Adrenal gland (tissue), 12 donors: Measurements from ENCODE around the gene UBE3C. TPM values are rescaled to one million over a fixed set of nuclear protein-coding genes. Genes with fewer than 3 reads are reported as not detected.

Experiments used
- DNase-seq, 7 donors: peaks; one replicate each; pipeline ENCODE4 v3.0.0-alpha.2; 2019 to 2020
- H3K27ac ChIP-seq, 5 donors: fragments of 200-600 bp; sonication (generic) in 4 of 5; 1 replicate in 3 of 5; 2 replicates in 2 of 5; pipeline versions ENCODE4 v1.5.1 to v1.8.0; 2016 to 2020; ENCODE audit warnings: mild to moderate bottlenecking in 1 of 5
- H3K27me3 ChIP-seq: fragments of 200-600 bp; 2 replicates; pipeline ENCODE4 v1.8.0; 2021
- H3K36me3 ChIP-seq, 2 donors: fragments of 200-600 bp; replicated peaks in 1 of 2; 1 replicate in 1 of 2; 2 replicates in 1 of 2; pipeline versions ENCODE4 v1.5.1 to v1.8.0; 2018 to 2022
- H3K4me1 ChIP-seq, 2 donors: fragments of 200-600 bp; replicated peaks in 1 of 2; 1 replicate in 1 of 2; 2 replicates in 1 of 2; pipeline versions ENCODE4 v1.5.1 to v1.8.0; 2018 to 2021
- H3K4me3 ChIP-seq, 4 donors: fragments of 200-600 bp; sonication (generic) in 3 of 4; one replicate each; pipeline ENCODE4 v1.5.1; 2016 to 2018
- H3K9me3 ChIP-seq, 3 donors: fragments of 200-600 bp; sonication (generic) in 1 of 3; replicated peaks in 1 of 3; 1 replicate in 2 of 3; 2 replicates in 1 of 3; pipeline versions ENCODE4 v1.5.1 to v1.8.0; 2016 to 2021
- CTCF ChIP-seq, 6 experiments: fragments of 450-650 bp in 4 of 6; fragments of 200-600 bp in 2 of 6; sonication (generic) in 1 of 6; IDR thresholded peaks; 1 replicate in 5 of 6; 2 replicates in 1 of 6; pipeline versions ENCODE4 v1.5.1 to v1.8.0; 2016 to 2021; ENCODE audit warnings: antibody characterized with exemption in 6 of 6, mild to moderate bottlenecking in 2 of 6, moderate library complexity in 1 of 6
- POLR2A ChIP-seq, 2 donors: fragments of 450-650 bp; IDR thresholded peaks; one replicate each; pipeline ENCODE4 v1.6.1; 2017; ENCODE audit warnings: antibody characterized with exemption in 2 of 2, mild to moderate bottlenecking in 2 of 2, moderate library complexity in 1 of 2
- WGBS, 4 donors: extraction: QIAGEN DNeasy Blood & Tissue Kit in 2 of 4; methylation state at CpG; one replicate each; pipeline versions ENCODE4 v1.1.5 to v1.1.7; 2013 to 2017; 5-methylcytosine and 5-hydroxymethylcytosine counted together
- intact Hi-C, 2 donors: fragments of 100-400 bp; cut with DNase I; formaldehyde crosslinking; loops; one replicate each; pipeline versions ENCODE4 v1.14.1 to v1.15.0; 2022 to 2023
- polyA plus RNA-seq, 3 donors: library from polyadenylated mRNA; stranded (reverse); fragments of 200-250 nt in 2 of 3; fragments of 350-450 nt in 1 of 3; fragmentation: Illumina TruSeq in 1 of 3; extraction: RNeasy Lipid Tissue Mini Kit (QIAGEN cat#74804) in 1 of 3; gene quantifications; one replicate each; pipeline ENCODE4 v1.2.3, GENCODE V29; 2013 to 2014
- total RNA-seq, 9 donors: library from RNA; depleted of rRNA in 4 of 9; stranded (reverse); fragments of >200 nt in 4 of 9; fragments of 120-200 nt in 1 of 9; fragmentation: NEBNext Ultra II Directional in 1 of 9; extraction: Animal tissue kit (Norgen Biotek cat#: 25700) in 1 of 9; gene quantifications; one replicate each; pipeline versions ENCODE4 v1.1.0 to v1.2.4, GENCODE V29; 2013 to 2023
- donor health status: healthy with polysubstance abuse.
- donor health status: Bipolar disorder and iron deficiency.
- donor health status: DM: yes; HTN: yes; CAD: no.
- donor health status: DM: no; HTN: no; CAD: no.
- donor health status: DM: no; HTN: no; CAD: no.
- donor health status: DM: yes; HTN: yes; CAD: no.

UBE3C gene
- total and polyA plus RNA-seq, 12 donors = 11.7 to 58.1 (median 46.2) TPM

GRCh38 chr7:157299613-157300368, 161.1 kb downstream of the UBE3C start:
- no peak for DNase-seq
- Histone ChIP-seq H3K4me1 (peaks cover 0 to 5% of the 10 kb centered on the region in 2 donors), H3K27me3 (peaks cover 4% of the 10 kb centered on the region), H3K4me3 (no peak overlapping the region), H3K9me3 (no peaks in the 10 kb centered on the region), H3K36me3 (no peaks in the 10 kb centered on the region), H3K27ac (no peak overlapping the region)
- TF ChIP-seq POLR2A (IDR thresholded peaks at IDR 0.05) (no peak), CTCF (IDR thresholded peaks at IDR 0.05) (no peak)
- intact Hi-C loops = no loop called here
- WGBS, 4 donors = 69 to 95% (median 79%) methylated on average over 5 to 37 of the region's 37 CpGs

- TF ChIP-seq POLR2A (IDR thresholded peaks at IDR 0.05) (no peak), CTCF (IDR thresholded peaks at IDR 0.05) (no peak)
- peaks cover 4% of the 10 kb centered on the region for H3K27me3 ChIP-seq
- no peak overlapping the region for H3K27ac ChIP-seq
- H3K4me3 ChIP-seq = no peak overlapping the region
- H3K36me3 ChIP-seq = no peaks in the 10 kb centered on the region
- H3K4me1 ChIP-seq = peaks cover 0 to 5% of the 10 kb centered on the region in 2 donors
- DNase-seq = no peak
- H3K9me3 ChIP-seq = no peaks in the 10 kb centered on the region
- 85 to 90% (median 87%) methylated on average over 11 to 29 of the region's 29 CpGs for WGBS, 4 donors
- intact Hi-C loops = no loop called here
Observed at GRCh38 chr7:157300369-157300825, 161.7 kb downstream of the UBE3C start.

GRCh38 chr7:157301610-157302120, 162.9 kb downstream of the UBE3C start:
- Histone ChIP-seq H3K4me3 (no peak overlapping the region), H3K9me3 (no peaks in the 10 kb centered on the region), H3K4me1 (peaks cover 0 to 5% of the 10 kb centered on the region in 2 donors), H3K36me3 (no peaks in the 10 kb centered on the region), H3K27ac (peak overlapping the region in 2 of 5 donors; percentile 52 to 58), H3K27me3 (peaks cover under 1% of the 10 kb centered on the region)
- intact Hi-C loops = no loop called here
- 67 to 85% (median 73%) methylated on average over 4 to 10 of the region's 10 CpGs for WGBS, 4 donors
- DNase-seq = no peak
- no peak for TF ChIP-seq POLR2A (IDR thresholded peaks at IDR 0.05)
- no peak for TF ChIP-seq CTCF (IDR thresholded peaks at IDR 0.05)

GRCh38 chr7:157306846-157307838, 168.4 kb downstream of the UBE3C start:
- Histone ChIP-seq H3K4me1 (no peaks in the 10 kb centered on the region), H3K9me3 (no peaks in the 10 kb centered on the region), H3K27ac (no peak overlapping the region), H3K27me3 (no peaks in the 10 kb centered on the region), H3K36me3 (no peaks in the 10 kb centered on the region), H3K4me3 (no peak overlapping the region)
- TF ChIP-seq POLR2A (IDR thresholded peaks at IDR 0.05) (no peak), CTCF (IDR thresholded peaks at IDR 0.05) (no peak)
- DNase-seq = no peak
- whole genome bisulfite sequencing, 4 donors = 82 to 86% (median 83%) methylated on average over 25 to 27 of the region's 27 CpGs
- intact Hi-C loops = no loop called here
